Immature natural killer cell (primary cell): Measurements from ENCODE around the gene SLC35D1. TPM values are rescaled to one million over a fixed set of nuclear protein-coding genes. Genes with fewer than 3 reads are reported as not detected.
A peak's percentile ranks its signal among the peaks of the same experiment; 100 is the strongest.

Source experiments
- DNase-seq, 3 donors: peaks; one replicate each; pipeline ENCODE4 v3.0.0; 2022; ENCODE audit warnings: mixed read lengths in 1 of 3
- H3K27ac Mint-ChIP-seq, 6 donors: one replicate each; pipeline ENCODE4 v1.8.0; 2020; ENCODE audit warnings: mixed read lengths in 6 of 6, mild to moderate bottlenecking in 5 of 6, inconsistent platforms in 4 of 6, moderate library complexity in 3 of 6
- H3K27me3 Mint-ChIP-seq, 3 donors: one replicate each; pipeline ENCODE4 v1.8.0; 2020 to 2021; ENCODE audit warnings: low read depth in 3 of 3, mild to moderate bottlenecking in 3 of 3, mixed read lengths in 3 of 3, moderate library complexity in 3 of 3, inconsistent platforms in 1 of 3
- H3K36me3 Mint-ChIP-seq, 3 donors: one replicate each; pipeline ENCODE4 v1.8.0; 2020; ENCODE audit warnings: mixed read lengths in 3 of 3, inconsistent platforms in 2 of 3, mild to moderate bottlenecking in 2 of 3
- H3K4me1 Mint-ChIP-seq, 2 donors: one replicate each; pipeline ENCODE4 v1.8.0; 2020; ENCODE audit warnings: inconsistent platforms in 2 of 2, mild to moderate bottlenecking in 2 of 2, mixed read lengths in 2 of 2, moderate library complexity in 1 of 2
- H3K4me3 Mint-ChIP-seq, 5 donors: one replicate each; pipeline ENCODE4 v1.8.0; 2020; ENCODE audit warnings: mild to moderate bottlenecking in 5 of 5, mixed read lengths in 5 of 5, inconsistent platforms in 3 of 5, moderate library complexity in 3 of 5
- H3K9me3 Mint-ChIP-seq, 6 donors: one replicate each; pipeline ENCODE4 v1.8.0; 2020; ENCODE audit warnings: mild to moderate bottlenecking in 6 of 6, mixed read lengths in 6 of 6, inconsistent platforms in 4 of 6, moderate library complexity in 3 of 6
- polyA plus RNA-seq, 3 donors: library from polyadenylated mRNA; unstranded; fragments of 300-500 nt; fragmentation: Illumina TruSeq; gene quantifications; one replicate each; pipeline ENCODE4 v1.2.3, GENCODE V29; 2021

Gene SLC35D1
- polyA plus RNA-seq, 3 donors from 2014 or later, result 1.2 to 3.7 (median 3.1) TPM

DNA sequence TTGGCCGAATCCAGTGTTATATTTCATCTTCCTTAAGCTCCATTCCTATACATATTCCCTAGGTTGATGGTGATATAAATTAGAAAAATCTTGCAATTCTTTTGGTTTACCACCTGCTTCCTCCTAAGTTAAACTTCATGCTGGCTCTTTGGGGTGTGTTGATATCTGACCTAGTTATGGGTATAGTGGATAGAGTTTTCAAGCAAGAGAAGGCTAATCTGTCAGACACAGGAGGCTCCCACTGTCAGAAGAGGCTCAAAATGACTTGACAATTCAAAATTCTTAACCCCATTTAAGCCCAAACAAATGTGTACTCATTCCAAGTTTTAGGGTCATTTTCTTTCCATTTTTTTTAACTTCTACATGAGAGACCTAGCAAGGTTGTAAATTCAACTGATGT, 8.5 kb upstream of the SLC35D1 start:
- Mint-ChIP-seq H3K4me3 (no peak overlapping the region), H3K27me3 (peaks cover 3 to 9% (median 4%) of the 10 kb centered on the region in 3 donors)

DNA sequence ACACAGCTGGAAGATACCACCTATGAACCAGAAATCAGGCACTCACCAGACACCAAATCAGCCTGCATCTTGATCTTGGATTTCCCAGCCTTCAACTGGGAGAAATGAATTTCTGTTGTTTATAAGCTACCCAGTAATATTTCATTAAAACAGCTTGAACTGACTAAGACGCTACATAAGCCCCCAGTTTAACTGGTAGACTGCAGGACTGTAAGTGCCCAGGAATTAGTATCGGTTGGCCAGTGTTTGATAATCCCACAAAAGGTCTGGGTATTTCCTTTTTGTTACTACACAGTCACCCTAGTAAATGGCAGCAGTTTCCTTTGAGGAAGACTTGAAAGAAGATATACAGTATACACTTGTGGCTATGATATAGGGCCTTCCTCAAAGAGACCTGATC, 7.3 kb upstream of the SLC35D1 start:
- Mint-ChIP-seq H3K27ac (no peak overlapping the region), H3K4me1 (peaks cover 0 to 1% of the 10 kb centered on the region in 2 donors), H3K9me3 (no peaks in the 10 kb centered on the region), H3K4me3 (no peak overlapping the region), H3K36me3 (peaks cover 0 to 4% (median 0%) of the 10 kb centered on the region in 3 donors), H3K27me3 (peaks cover 2 to 5% (median 3%) of the 10 kb centered on the region in 3 donors)
- no peak for DNase-seq

More for the DNA sequence above, 8.5 kb upstream of the SLC35D1 start:
- Mint-ChIP-seq H3K4me1 (no peaks in the 10 kb centered on the region), H3K36me3 (peaks cover 3 to 10% (median 4%) of the 10 kb centered on the region in 3 donors), H3K27ac (no peak overlapping the region), H3K9me3 (peaks cover 0 to 6% (median 2%) of the 10 kb centered on the region in 6 donors)
- DNase-seq, result no peak

DNA sequence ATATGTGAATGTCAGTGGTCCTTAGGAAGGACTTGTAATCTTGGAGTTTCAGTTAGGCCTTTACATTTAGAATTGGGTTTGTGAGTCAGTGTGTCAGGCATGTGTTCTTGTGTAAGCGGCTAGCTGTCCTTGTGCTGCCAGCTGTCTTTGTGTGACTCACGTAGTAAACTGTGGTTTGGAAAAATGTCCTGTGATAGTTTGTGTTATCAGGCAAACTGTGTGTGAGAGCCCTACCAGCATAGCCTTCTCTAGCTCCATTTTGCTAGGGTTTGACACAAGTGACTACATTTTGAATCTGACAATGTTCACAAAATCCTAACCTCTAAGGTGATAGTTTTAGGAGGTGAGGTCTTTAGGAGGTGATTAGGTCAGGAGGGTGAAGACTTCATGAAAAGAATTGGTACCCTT, 6.9 kb upstream of the SLC35D1 start:
- H3K4me1 Mint-ChIP-seq, result peaks cover 0 to 6% of the 10 kb centered on the region in 2 donors
- peaks cover 0 to 4% (median 0%) of the 10 kb centered on the region in 3 donors for H3K36me3 Mint-ChIP-seq
- H3K4me3 Mint-ChIP-seq, result no peak overlapping the region
- H3K27ac Mint-ChIP-seq, result no peak overlapping the region
- no peaks in the 10 kb centered on the region for H3K9me3 Mint-ChIP-seq
- H3K27me3 Mint-ChIP-seq, result peaks cover 2 to 5% (median 3%) of the 10 kb centered on the region in 3 donors
- no peak for DNase-seq

DNA sequence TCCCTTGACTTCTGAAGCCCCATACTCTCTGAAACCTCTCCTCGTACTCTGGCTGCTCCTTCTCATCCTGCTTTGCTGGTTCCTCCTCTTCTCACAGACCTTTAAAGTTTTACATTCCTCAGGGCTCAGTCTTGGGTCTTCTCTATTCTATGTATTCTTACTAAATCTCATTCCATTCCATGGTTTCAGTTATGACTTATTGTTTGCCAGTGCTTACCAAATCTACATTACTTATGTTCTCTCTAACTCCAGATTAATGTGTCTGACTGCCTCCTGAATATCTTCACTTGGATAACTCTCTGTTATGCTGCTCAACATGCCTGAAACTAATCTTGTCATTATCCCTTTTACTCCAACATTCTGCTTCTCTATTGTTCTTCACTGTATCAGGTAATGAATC, 5.4 kb upstream of the SLC35D1 start:
- H3K27ac Mint-ChIP-seq, result peak overlapping the region in 1 of 6 donors; percentile 76

DNA sequence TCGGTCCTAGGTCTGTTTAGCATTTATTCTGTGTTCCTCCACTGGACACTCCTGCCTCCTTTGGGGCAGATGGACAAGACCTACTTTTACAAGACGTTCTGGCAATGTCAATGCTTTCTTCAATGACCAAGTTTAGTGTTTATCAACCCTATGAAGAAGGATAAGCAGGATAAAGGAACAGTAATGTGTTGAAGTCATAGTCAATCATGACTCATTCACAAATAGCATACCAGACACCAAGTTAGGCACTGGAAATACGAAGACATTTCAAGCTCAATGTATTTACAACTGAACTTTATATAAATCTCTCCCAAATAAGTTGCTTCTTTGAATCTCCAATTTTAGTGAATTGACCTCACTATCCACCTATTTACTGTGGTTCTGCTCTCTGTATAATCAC, 4.8 kb upstream of the SLC35D1 start:
- Mint-ChIP-seq H3K27me3 (peaks cover 1 to 5% (median 4%) of the 10 kb centered on the region in 3 donors), H3K36me3 (peaks cover 0 to 4% (median 0%) of the 10 kb centered on the region in 3 donors), H3K9me3 (no peaks in the 10 kb centered on the region), H3K27ac (no peak overlapping the region), H3K4me1 (peaks cover 6 to 18% of the 10 kb centered on the region in 2 donors), H3K4me3 (no peak overlapping the region)
- DNase-seq, result no peak

More for the DNA sequence above, 5.4 kb upstream of the SLC35D1 start:
- Mint-ChIP-seq H3K4me1 (peaks cover 6 to 18% of the 10 kb centered on the region in 2 donors), H3K9me3 (no peaks in the 10 kb centered on the region), H3K4me3 (no peak overlapping the region), H3K36me3 (peaks cover 0 to 4% (median 0%) of the 10 kb centered on the region in 3 donors), H3K27me3 (peaks cover 0 to 5% (median 3%) of the 10 kb centered on the region in 3 donors)
- no peak for DNase-seq

DNA sequence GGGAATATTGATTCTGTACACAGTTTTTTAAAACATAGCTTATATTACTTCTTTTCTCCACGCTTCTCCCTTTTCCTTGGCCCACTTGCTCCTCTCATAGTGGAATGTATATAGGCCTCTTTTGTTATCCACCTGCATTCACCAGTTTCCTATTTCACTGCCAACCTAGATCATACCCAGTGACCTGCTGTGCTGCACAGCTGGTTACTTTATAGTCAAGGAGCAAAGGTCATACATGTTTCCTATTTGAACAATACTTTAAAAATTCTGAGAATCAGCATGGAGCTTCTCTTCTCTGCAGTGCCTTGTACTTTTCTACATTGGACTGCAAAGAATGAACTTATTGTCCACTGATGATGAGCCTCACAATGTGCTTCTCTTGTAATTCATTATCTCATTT, 4.3 kb upstream of the SLC35D1 start:
- Mint-ChIP-seq H3K27ac (no peak overlapping the region), H3K27me3 (peaks cover 3 to 5% (median 5%) of the 10 kb centered on the region in 3 donors), H3K4me1 (peaks cover 7 to 19% of the 10 kb centered on the region in 2 donors), H3K36me3 (peaks cover 0 to 4% (median 0%) of the 10 kb centered on the region in 3 donors), H3K4me3 (no peak overlapping the region), H3K9me3 (no peaks in the 10 kb centered on the region)
- DNase-seq, result no peak

DNA sequence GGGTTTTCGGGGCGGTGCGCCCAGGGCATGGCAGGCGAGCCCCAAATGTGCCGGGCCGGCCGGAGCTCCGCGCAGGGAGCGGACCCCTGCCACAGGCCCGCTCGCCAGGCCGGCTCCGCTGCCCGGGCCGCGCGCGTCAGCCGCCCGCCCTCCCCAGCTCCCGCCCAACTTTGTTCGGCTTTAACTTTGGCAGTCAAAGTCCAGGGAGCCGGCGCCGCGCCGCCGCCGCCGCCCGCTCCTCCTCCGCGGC, 488 bp downstream of the SLC35D1 start:
- no peaks in the 10 kb centered on the region for H3K9me3 Mint-ChIP-seq
- H3K27me3 Mint-ChIP-seq, result peaks cover 0 to 3% (median 2%) of the 10 kb centered on the region in 3 donors
- peaks cover 6 to 13% (median 12%) of the 10 kb centered on the region in 3 donors for H3K36me3 Mint-ChIP-seq
- DNase-seq, result no peak
- peaks cover 25 to 47% of the 10 kb centered on the region in 2 donors for H3K4me1 Mint-ChIP-seq
- peak overlapping the region; percentile 87 to 95 (median 91) for H3K4me3 Mint-ChIP-seq
- peak overlapping the region; percentile 69 to 96 (median 95) for H3K27ac Mint-ChIP-seq

DNA sequence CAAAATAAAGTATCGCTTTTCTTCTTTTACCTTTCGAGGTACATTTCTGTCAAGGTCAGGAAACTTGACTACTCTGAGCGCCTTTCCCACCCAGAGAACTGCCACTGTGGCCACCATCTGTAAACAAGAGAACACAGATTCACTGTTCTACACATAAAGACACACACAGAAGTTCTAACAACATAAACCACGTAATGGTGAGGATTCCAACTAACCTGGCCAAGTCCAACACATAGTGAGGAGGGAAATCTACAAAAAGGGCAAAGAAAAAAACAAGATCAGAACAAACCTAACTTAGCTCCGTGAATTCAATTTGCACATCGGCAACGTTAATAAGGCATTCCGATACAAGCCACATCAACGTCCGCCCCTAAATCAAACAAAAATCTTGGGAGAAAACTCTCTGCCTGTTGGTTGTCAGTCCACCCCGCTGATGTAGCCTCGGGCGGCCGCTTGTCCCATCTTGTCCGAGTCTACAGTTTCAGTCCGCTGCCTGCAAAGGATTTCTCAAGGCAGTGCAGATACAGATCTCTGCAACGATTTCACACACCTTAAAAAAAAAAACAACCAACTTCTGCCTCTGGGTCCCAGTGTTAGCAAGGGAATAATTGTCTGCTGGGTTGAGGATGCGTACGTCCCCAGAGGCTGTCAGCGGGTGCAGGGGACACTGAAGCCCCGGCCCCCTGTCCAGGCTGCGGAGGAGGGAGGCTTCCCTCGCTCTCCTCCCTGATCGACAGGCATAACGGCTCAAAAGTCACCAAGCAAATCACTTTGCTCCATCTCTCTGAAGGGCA, 1.0 kb downstream of the SLC35D1 start:
- Mint-ChIP-seq H3K9me3 (no peaks in the 10 kb centered on the region), H3K27ac (peak overlapping the region; percentile 69 to 95 (median 85)), H3K4me3 (peak overlapping the region; percentile 87 to 90 (median 90)), H3K27me3 (peaks cover 0 to 3% (median 2%) of the 10 kb centered on the region in 3 donors), H3K4me1 (peaks cover 25 to 47% of the 10 kb centered on the region in 2 donors), H3K36me3 (peaks cover 6 to 16% (median 12%) of the 10 kb centered on the region in 3 donors)
- DNase-seq, result peak in 1 of 3 donors; percentile 16

DNA sequence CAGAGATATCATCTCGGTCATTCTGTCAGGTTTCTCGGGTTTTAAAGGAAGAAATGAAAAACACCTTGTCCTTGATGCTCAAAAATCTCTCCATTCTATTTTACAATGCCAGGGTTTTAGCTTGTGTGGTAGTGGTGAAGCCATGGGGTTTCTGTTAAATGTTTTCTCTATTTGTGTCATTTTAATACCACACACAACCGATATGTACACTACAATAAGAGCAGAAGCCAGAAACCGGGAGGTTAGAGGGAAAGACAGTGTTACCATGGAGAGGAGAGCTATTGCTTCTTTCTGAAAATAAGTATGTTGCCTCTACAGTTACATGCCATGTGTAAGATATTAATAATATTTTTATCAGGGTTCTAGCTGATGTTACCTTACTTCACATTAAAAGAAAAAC, 2.8 kb downstream of the SLC35D1 start:
- H3K4me3 Mint-ChIP-seq, result peak overlapping the region in 1 of 5 donors; percentile 26
- H3K36me3 Mint-ChIP-seq, result peaks cover 19 to 30% (median 26%) of the 10 kb centered on the region in 3 donors
- DNase-seq, result no peak
- peak overlapping the region in 1 of 6 donors; percentile 32 for H3K27ac Mint-ChIP-seq
- no peaks in the 10 kb centered on the region for H3K9me3 Mint-ChIP-seq
- H3K27me3 Mint-ChIP-seq, result peaks cover 0 to 3% (median 2%) of the 10 kb centered on the region in 3 donors
- H3K4me1 Mint-ChIP-seq, result peaks cover 25 to 45% of the 10 kb centered on the region in 2 donors

DNA sequence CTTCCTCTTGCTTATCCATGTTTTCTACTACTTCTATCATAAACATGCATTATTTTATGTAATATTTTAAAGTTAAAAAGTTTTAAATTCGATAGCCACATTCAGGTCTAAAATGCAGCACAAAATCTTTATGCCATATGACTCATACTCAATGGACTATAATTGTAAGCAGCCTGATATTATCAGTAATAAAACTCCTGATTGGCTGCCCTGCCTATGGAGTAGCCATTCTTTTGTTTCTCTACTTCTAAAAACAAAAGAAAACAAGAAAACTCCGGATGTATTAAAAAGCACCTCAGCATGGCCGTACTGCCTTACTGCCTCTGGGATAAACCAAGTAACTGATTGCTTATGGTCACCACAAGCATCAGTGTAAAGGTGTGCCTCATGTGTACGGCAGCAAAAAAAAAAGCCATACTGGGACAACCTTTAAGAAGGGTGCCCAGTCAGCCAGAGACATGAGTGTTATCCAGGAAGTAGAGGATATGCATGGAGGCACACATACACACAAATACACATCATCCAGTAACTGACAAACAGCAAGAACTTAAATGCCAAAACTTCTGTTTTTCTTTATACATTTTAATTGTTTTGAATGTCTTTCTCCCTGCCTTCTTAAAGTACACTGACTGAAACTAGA, 9.2 kb downstream of the SLC35D1 start:
- Mint-ChIP-seq H3K27ac (no peak overlapping the region), H3K36me3 (peaks cover 28 to 68% (median 45%) of the 10 kb centered on the region in 3 donors), H3K27me3 (peaks cover 0 to 1% (median 0%) of the 10 kb centered on the region in 3 donors), H3K9me3 (no peaks in the 10 kb centered on the region), H3K4me1 (peaks cover 0 to 5% of the 10 kb centered on the region in 2 donors), H3K4me3 (no peak overlapping the region)
- DNase-seq, result no peak

DNA sequence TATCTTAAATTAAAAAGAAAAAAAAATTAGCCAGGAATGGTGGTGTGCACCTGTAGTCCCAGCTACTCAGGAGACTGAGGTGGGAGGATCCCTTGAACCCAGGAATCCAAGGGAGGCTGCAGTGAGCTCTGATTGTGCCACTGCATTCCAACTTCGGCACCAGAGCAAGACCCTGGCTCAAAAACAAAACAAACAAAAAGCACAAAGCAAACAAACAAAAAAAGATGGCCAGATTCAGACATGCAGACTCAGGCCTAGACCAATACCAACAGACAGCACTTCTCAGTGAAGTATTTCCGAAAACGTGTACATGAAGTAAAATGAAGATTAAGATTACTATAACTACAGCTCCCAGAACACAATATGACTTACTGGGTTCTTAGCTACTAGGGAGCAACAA, 10.6 kb downstream of the SLC35D1 start:
- peaks cover 30 to 71% (median 55%) of the 10 kb centered on the region in 3 donors for H3K36me3 Mint-ChIP-seq
- H3K9me3 Mint-ChIP-seq, result no peaks in the 10 kb centered on the region
- H3K4me1 Mint-ChIP-seq, result peaks cover 0 to 5% of the 10 kb centered on the region in 2 donors
- no peak overlapping the region for H3K27ac Mint-ChIP-seq
- no peak overlapping the region for H3K4me3 Mint-ChIP-seq
- peaks cover 0 to 2% (median 1%) of the 10 kb centered on the region in 3 donors for H3K27me3 Mint-ChIP-seq
- no peak for DNase-seq

DNA sequence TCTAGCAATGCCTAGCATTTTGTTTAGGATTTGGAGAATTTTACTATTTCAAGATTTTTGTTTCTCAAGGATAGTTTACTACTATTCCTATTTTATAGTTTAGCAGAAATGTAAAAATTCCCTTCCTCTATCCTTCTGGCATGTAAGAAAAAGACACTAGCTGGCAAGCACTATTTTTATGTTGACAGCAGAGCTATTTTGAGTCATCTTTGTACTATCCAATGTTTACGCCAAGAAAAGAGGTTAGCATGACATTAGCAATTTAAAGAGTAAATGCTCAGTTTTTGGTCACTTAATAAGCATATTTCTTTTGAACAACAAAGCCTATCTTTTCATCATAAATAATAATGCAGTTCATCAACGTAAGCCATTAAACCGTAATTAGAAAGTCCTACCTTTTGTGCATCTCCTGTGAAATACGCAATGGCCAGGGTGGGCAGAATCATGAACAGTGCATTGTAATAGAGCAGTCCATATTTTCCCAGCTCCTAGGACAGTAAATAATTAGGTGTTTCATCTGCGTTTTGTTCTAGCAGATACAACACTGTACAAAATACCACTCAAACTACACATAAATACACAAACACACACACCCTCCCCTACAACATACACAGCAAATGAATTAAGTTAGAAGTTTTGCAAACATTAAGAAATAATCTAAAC, 12.0 kb downstream of the SLC35D1 start:
- H3K4me3 Mint-ChIP-seq, result no peak overlapping the region
- H3K9me3 Mint-ChIP-seq, result no peaks in the 10 kb centered on the region
- H3K27me3 Mint-ChIP-seq, result peaks cover 0 to 2% (median 1%) of the 10 kb centered on the region in 3 donors
- peaks cover 0 to 5% of the 10 kb centered on the region in 2 donors for H3K4me1 Mint-ChIP-seq
- no peak overlapping the region for H3K27ac Mint-ChIP-seq
- DNase-seq, result no peak
- peaks cover 34 to 74% (median 60%) of the 10 kb centered on the region in 3 donors for H3K36me3 Mint-ChIP-seq

DNA sequence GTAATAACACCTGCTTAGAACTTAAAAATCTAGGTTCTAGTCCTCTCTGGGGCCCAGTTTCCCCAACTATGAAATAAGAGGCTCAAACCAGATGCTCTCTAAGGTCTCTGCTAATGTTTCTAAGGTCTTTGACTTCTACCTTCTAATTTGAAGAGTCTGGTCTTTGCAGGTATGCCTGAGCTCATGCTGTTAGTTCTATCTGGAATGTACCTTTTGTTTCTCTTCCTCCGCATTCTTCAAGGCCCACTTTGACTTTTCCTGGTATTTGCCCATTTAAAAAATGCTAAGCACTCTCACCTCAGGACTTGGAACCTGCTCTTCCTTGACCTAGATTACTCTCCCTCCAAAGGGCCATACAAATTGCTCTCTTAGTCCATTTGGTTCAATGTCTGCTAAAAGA, 13.5 kb downstream of the SLC35D1 start:
- peaks cover 0 to 3% (median 1%) of the 10 kb centered on the region in 3 donors for H3K27me3 Mint-ChIP-seq
- peaks cover 45 to 79% (median 69%) of the 10 kb centered on the region in 3 donors for H3K36me3 Mint-ChIP-seq

More for the DNA sequence above, 13.5 kb downstream of the SLC35D1 start:
- no peak overlapping the region for H3K4me3 Mint-ChIP-seq
- H3K4me1 Mint-ChIP-seq, result peaks cover 0 to 5% of the 10 kb centered on the region in 2 donors
- H3K27ac Mint-ChIP-seq, result no peak overlapping the region
- no peak for DNase-seq
- no peaks in the 10 kb centered on the region for H3K9me3 Mint-ChIP-seq
